ENCODE measurements around the gene ICA1. TPM values are rescaled to one million over a fixed set of nuclear protein-coding genes. Genes with fewer than 3 reads are reported as not detected.

The ICA1 gene
- total RNA-seq, 1 experiment from 2014 or later, result 3.2 TPM

DNA sequence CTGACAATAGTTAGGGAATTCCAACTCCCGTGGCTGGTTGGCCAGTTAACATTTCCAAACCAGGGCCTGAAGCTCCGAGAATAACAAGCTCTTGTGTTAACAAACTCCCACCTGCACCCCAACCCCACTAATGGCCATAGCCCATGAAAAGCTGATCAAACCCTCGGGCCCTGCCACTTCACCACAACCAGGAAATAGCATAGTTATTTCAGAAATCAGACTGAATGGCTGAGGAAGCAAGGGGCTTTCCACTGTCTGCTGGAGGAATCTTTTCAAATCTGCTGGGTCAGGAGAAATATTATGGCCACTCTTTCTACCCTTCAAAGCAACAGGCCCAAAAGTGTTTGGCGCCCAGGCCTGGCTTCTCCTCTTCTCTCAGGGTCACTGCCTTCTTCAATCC, 147.8 kb downstream of the ICA1 start:
- no peaks in the 10 kb centered on the region for H3K27me3 ChIP-seq (ENCODE audit: low read length)
- no peaks in the 10 kb centered on the region for H4K20me1 ChIP-seq (ENCODE audit: low read length)
- H3K27ac ChIP-seq (ENCODE audit: low read length), result no peak overlapping the region
- H3K9me3 ChIP-seq (ENCODE audit: low read length), result no peaks in the 10 kb centered on the region
- no peak for TF ChIP-seq EZH2 (IDR thresholded peaks at IDR 0.05; ENCODE audit: low read length, unreplicated experiment)
- TF ChIP-seq, protein P1, sequence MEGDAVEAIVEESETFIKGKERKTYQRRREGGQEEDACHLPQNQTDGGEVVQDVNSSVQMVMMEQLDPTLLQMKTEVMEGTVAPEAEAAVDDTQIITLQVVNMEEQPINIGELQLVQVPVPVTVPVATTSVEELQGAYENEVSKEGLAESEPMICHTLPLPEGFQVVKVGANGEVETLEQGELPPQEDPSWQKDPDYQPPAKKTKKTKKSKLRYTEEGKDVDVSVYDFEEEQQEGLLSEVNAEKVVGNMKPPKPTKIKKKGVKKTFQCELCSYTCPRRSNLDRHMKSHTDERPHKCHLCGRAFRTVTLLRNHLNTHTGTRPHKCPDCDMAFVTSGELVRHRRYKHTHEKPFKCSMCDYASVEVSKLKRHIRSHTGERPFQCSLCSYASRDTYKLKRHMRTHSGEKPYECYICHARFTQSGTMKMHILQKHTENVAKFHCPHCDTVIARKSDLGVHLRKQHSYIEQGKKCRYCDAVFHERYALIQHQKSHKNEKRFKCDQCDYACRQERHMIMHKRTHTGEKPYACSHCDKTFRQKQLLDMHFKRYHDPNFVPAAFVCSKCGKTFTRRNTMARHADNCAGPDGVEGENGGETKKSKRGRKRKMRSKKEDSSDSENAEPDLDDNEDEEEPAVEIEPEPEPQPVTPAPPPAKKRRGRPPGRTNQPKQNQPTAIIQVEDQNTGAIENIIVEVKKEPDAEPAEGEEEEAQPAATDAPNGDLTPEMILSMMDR (conservative IDR thresholded peaks at IDR 0.05; ENCODE audit: low read depth, low read length), result no peak
- TF ChIP-seq EZH2phosphoT487 (IDR thresholded peaks at IDR 0.05; ENCODE audit: borderline replicate concordance, low read length), result no peak
- H3K4me3 ChIP-seq (ENCODE audit: low read length), result no peak overlapping the region
- intact Hi-C loops (cut with micrococcal nuclease), result no loop called here
- no peaks in the 10 kb centered on the region for H3K9me2 ChIP-seq (replicated peaks; ENCODE audit: low read length)
- H3K4me1 ChIP-seq (ENCODE audit: insufficient read depth, low read length), result peaks cover 8% of the 10 kb centered on the region
- no TSS peak for BruUV-seq (replicated peaks)
- no peak overlapping the region for H2AFZ ChIP-seq (ENCODE audit: low read length)
- CTCF ChIA-PET, result no interaction called here
- POLR2A ChIA-PET (ENCODE audit: unreplicated experiment), result no interaction called here
- no peak overlapping the region for H3K4me2 ChIP-seq (ENCODE audit: low read length)
- no peaks in the 10 kb centered on the region for H3F3A ChIP-seq (ENCODE audit: low read length, unreplicated experiment)
- DNase-seq (no peak), ATAC-seq (no peak)
- H3K36me3 ChIP-seq (ENCODE audit: low read depth, low read length), result no peaks in the 10 kb centered on the region
- H3K9ac ChIP-seq (ENCODE audit: low read length), result no peak overlapping the region
- no peaks in the 10 kb centered on the region for H3K79me2 ChIP-seq (ENCODE audit: low read length)

GRCh38 chr7:8113184-8113583, 148.8 kb downstream of the ICA1 start:
- Histone ChIP-seq H3K27me3 (ENCODE audit: low read length) (no peaks in the 10 kb centered on the region), H3K9me3 (ENCODE audit: low read length) (no peaks in the 10 kb centered on the region), H3K36me3 (ENCODE audit: low read depth, low read length) (no peaks in the 10 kb centered on the region), H3K4me2 (ENCODE audit: low read length) (no peak overlapping the region), H3K4me1 (ENCODE audit: insufficient read depth, low read length) (peaks cover 11% of the 10 kb centered on the region), H3F3A (ENCODE audit: low read length, unreplicated experiment) (no peaks in the 10 kb centered on the region), H3K27ac (ENCODE audit: low read length) (no peak overlapping the region), H4K20me1 (ENCODE audit: low read length) (no peaks in the 10 kb centered on the region), H3K4me3 (ENCODE audit: low read length) (no peak overlapping the region), H2AFZ (ENCODE audit: low read length) (no peak overlapping the region), H3K79me2 (ENCODE audit: low read length) (no peaks in the 10 kb centered on the region), H3K9me2 (replicated peaks; ENCODE audit: low read length) (no peaks in the 10 kb centered on the region), H3K9ac (ENCODE audit: low read length) (no peak overlapping the region)
- TF ChIP-seq, protein P1 (conservative IDR thresholded peaks at IDR 0.05; ENCODE audit: low read depth, low read length), result no peak
- intact Hi-C loops (cut with micrococcal nuclease), result no loop called here
- no TSS peak for BruUV-seq (replicated peaks)
- ATAC-seq, result no peak
- no peak for DNase-seq
- ChIA-PET POLR2A (ENCODE audit: unreplicated experiment) (no interaction called here), CTCF (no interaction called here)

GRCh38 chr7:8112685-8113084, 149.3 kb downstream of the ICA1 start:
- H3K4me1 ChIP-seq (ENCODE audit: insufficient read depth, low read length), result peaks cover 11% of the 10 kb centered on the region
- no peak overlapping the region for H3K27ac ChIP-seq (ENCODE audit: low read length)
- intact Hi-C loops (cut with micrococcal nuclease), result no loop called here
- no peak overlapping the region for H2AFZ ChIP-seq (ENCODE audit: low read length)
- no peaks in the 10 kb centered on the region for H3K9me2 ChIP-seq (replicated peaks; ENCODE audit: low read length)
- ChIA-PET CTCF (no interaction called here), POLR2A (ENCODE audit: unreplicated experiment) (no interaction called here)
- no peak overlapping the region for H3K9ac ChIP-seq (ENCODE audit: low read length)
- H3F3A ChIP-seq (ENCODE audit: low read length, unreplicated experiment), result no peaks in the 10 kb centered on the region
- no peak for ATAC-seq
- TF ChIP-seq, protein P1 (conservative IDR thresholded peaks at IDR 0.05; ENCODE audit: low read depth, low read length), result no peak
- TF ChIP-seq EZH2phosphoT487 (IDR thresholded peaks at IDR 0.05; ENCODE audit: borderline replicate concordance, low read length) (no peak), EZH2 (IDR thresholded peaks at IDR 0.05; ENCODE audit: low read length, unreplicated experiment) (no peak)
- no peaks in the 10 kb centered on the region for H3K27me3 ChIP-seq (ENCODE audit: low read length)
- no peaks in the 10 kb centered on the region for H3K36me3 ChIP-seq (ENCODE audit: low read depth, low read length)
- no peaks in the 10 kb centered on the region for H3K9me3 ChIP-seq (ENCODE audit: low read length)
- H4K20me1 ChIP-seq (ENCODE audit: low read length), result no peaks in the 10 kb centered on the region
- no TSS peak for BruUV-seq (replicated peaks)
- no peaks in the 10 kb centered on the region for H3K79me2 ChIP-seq (ENCODE audit: low read length)
- no peak for DNase-seq
- no peak overlapping the region for H3K4me2 ChIP-seq (ENCODE audit: low read length)
- no peak overlapping the region for H3K4me3 ChIP-seq (ENCODE audit: low read length)

All from PC-3 (cell line).